ENCODE data around the gene SLC6A18.
"Not testable (repeated sequence)": the region's sequence is repeated elsewhere in the genome, so short reads cannot be mapped to it uniquely, and the experiment has no call there.

Gene SLC6A18

DNA sequence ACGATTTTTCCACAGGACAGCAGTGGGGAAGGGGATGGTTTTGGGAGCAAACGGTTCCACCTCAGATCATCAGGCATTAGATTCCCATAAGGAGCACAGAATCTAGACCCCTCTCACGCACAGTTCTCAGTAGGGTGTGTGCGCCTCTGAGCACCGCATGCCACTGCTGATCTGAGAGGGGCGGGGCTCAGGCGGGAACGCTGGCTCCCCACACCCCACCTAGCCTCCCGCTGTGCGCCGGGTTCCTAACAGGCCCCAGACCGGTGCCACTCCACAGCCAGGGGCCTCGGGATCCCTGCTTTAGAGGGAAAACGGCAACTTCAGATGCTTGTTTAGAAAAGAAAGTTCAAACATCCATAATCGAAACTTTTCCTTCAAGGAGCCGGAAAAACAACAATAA, 49.3 kb downstream of the SLC6A18 start:
- no peak for DNase-seq (ENCODE audit: low read depth in 1 of 2, low spot score in 1 of 2)

DNA sequence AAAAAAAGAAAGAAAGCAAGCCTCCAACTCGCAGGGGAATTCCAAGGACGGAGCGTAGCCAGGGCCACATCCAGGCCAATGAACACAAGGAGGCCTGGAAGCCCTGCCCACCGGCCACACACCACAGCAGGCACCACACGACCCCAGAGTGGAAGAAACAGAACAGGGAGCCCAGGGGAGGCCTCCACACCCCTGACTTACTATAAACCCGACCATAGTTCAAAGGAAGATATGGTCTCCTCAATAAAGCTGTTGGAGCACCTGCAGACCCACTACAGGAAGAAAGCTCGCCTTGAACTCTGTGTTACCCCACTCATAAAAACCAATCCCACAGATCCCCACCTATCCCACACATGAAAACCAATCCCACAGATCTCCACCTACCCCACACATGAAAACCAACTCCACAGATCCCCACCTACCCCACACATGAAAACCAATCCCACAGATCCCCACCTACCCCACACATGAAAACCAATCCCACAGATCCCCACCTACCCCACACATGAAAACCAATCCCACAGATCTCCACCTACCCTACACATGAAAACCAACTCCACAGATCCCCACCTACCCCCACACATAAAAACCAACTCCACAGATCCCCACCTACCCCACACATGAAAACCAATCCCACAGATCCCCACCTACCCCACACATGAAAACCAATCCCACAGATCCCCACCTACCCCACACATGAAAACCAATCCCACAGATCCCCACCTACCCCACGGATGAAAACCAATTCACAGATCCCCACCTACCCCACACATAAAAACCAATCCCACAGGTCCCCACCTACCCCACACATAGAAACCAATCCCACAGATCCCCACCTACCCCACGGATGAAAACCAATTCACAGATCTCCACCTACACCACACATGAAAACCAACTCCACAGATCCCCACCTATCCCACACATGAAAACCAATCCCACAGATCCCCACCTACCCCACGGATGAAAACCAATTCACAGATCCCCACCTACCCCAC, 50.5 kb downstream of the SLC6A18 start:
- not testable (repeated sequence) for DNase-seq (ENCODE audit: low read depth in 1 of 2, low spot score in 1 of 2)

DNA sequence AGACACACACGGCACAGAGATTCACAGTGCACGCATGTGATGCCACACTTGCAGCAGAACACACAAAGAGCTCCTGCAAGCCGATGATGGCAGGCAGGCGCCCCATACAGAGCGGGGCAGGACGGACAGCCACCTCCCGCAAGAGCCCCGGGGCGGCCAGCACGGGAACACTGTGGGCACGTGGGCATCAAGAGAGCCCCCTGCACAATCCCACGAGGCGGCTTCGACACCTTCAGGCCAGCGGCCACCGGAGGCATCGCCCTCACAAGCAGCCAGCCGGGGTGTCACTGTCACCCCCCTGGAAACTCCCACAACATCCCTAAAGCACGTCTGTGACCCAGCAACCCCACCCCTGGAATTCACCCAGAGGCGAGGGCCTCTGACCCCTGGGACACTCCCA, 51.7 kb downstream of the SLC6A18 start:
- DNase-seq (ENCODE audit: low read depth in 1 of 2, low spot score in 1 of 2) = no peak

DNA sequence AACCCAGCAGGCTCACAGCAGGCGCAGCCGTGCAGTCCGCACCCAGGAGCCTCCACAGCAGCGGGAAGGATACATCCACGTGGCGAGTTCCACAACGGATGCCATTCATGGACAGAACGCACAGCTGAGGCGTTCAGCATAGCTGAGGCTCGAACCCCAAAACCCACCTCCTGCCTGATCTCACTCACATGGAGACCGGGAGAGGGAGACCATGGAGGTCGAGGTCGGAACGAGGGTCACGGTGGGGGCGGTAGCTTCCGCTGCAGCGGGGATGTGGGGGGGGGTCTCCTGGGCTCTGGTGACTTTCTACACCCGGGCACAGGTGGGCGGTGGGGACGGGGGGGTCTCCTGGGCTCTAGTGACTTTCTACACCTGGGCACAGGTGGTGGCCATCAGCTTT, 52.1 kb downstream of the SLC6A18 start:
- no peak for DNase-seq (ENCODE audit: low read depth in 1 of 2, low spot score in 1 of 2)

DNA sequence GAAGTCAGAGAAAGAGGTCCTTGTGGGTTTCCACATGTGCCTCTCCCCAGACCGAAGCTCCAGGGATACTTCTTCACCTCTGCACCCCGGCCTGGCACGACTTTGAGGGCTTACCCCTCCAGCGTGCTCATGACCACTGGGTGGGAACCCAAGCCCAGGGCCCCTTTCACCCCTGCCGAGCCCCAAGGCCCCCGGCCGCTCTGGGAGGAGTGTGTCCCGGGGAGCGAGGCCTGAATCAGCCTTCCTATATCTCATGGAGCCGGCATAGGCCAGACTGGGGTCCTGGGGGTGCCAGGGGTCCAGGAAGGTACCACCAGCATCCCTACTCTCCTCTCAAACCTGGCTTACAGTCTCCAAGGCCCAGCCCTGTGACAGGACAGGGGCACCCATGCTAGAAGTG, 52.6 kb downstream of the SLC6A18 start:
- no peak for DNase-seq (ENCODE audit: low read depth in 1 of 2, low spot score in 1 of 2)

DNA sequence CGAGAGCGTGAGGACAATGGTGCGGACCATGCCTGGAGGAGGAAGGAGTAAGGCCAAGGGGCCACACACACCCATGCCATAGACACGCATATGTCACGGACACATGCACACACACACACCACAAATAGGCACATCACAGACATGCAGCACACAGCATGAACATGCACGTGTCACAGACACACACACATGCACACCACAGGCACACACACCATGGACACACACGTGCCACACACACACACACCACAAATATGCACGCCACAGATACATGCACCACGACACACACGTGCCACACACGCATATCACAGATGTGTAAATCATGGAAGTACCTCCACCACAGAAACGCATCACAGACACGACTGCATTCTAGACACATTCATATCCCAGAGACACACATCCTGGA, 53.0 kb downstream of the SLC6A18 start:
- no peak for DNase-seq (ENCODE audit: low read depth in 1 of 2, low spot score in 1 of 2)

DNA sequence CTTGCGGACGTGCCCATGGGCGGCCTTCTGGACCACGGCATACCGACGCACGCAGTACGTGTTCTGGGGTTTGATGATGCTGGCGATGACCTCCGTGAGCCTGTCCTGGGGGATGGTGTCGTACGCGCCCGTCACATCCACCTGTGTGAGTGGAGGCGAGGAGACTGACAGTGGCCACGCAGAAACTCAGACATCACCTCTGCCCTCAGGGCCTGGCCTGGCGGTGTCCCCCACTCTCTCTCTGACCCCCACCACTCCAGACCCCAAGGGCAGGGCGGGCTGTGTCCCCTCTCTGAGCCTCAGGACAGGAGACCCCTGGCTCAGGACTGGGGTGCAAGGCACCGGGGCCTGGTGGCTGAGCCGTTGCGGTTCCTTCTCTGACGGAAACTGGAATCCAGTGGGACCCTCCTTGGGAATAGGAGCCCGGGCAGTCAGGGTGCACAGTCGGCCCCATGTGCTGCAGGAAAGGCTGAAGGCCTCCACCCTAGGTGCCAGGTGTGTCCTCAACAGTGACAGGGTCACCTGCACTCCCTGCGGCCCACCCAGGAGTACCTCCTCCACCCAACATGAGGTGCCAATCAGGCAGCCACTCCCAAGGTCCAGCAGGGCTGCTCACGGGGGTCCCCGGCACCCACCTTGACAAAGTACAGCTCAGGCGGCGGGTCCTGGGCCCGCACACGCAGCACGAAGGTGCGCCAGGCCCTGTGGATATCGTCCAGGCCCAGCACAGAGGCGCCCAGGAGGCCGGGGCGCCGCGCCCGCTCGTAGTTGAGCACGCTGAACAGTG, 53.7 kb downstream of the SLC6A18 start:
- no peak for DNase-seq (ENCODE audit: low read depth in 1 of 2, low spot score in 1 of 2)

DNA sequence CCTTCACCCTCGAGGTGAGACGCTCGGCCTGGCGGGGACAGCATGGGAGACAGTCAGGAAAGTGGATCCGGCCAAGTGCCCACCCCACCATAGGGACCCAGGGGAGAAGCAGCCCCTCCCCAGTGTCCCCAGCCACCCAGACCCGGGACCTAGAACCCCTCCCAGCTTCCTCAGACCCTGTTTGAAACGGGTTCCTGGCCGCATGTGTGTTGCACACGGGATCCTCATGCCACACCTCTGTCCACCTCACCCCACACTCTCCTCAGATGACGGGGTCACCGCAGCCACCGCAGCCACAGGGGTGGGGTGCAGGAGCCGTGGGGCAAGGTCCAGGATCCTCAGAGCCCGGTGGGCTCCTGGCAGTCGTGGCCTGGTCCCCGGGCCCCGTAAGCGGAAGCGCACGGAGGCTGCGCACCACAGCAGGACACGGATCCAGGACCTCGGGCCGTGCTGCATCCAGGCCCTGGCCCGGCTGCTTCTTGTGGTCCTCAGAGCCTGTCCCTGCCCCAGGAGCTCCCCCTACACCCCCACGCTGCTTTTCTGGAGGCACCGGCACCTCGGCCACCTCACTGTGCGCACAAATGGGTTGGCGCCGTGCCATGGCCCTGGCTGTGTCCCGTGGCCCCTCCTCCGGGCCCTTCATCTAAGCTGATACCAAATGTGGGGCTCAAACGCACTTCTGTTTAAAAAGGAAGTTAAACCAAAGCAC, 54.4 kb downstream of the SLC6A18 start:
- DNase-seq (ENCODE audit: low read depth in 1 of 2, low spot score in 1 of 2) = no peak

DNA sequence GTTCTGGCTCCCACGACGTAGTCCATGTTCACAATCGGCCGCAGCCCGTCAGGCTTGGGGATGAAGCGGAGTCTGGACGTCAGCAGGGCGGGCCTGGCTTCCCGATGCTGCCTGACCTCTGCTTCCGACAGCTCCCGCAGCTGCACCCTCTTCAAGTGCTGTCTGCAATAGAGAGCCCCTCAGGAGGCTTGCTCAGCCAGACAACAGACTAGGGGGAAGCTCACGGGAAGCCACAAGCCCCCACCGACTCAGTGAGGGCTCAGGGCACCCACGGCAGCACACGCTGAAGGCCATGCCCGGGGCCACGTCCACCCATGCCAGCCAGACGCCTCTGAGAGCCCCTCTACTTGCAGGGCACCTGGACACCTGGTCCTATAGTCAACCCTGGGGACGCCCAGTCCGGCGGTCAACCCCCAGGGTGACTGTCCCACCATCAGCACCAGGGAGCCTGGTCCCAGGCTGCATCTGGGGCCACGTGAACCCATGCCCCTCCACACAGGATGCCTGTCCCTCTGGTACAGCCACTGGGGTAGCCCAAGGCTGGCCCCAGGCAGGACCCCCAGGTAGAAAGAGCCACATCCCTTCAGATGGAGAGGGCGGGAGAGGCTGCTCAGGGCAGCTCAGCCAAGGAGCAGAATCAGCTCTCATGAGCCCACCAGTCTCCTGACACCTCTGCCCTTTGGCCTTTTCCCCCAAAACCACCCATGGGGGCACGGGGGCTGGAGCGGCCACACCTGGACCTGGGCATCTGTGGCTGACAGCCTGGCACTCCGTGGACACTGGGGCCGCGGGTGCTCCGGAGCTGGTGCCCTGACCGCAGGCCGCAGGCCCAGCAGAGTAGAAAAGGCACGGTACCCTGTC, 55.2 kb downstream of the SLC6A18 start:
- DNase-seq (ENCODE audit: low read depth in 1 of 2, low spot score in 1 of 2) = no peak

DNA sequence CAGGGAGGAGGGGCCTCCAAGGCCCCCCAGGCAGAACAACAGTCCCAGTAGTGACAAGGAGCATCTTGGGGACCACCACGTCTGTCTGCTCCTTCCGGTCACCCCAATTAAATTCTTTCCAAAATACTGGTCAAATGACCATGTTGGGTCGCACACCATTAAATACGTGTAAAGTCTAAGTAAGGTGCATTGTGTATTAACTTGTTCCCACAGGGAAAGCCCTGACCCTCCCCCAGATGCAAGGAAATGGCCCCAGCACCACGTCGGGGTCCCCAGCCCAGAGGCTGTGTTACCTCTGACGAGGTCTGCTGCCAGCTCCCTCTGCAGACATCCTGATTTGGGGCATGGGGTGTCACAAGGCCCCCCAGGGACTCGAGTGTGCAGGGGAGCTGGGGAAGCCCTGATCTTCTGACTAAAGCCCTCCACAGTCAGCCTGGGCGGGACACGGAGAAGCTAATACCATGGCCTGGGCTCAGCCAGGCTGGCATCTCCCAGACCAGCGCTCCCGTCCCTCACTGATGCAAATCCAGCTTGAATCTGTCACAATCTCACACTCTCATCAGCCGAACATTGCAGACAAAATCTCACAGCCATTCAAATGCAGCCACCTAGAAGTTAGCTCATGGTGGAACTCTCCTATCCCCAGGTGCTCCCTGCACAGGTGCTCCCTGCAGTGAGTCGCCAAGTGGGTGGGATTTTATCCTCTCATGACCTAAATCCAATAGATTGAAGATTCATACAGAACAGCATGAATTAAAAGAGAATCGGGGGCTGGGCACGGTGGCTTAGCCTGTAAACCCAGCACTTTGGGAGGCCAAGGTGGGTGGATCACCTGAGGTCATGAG, 56.1 kb downstream of the SLC6A18 start:
- no peak for DNase-seq (ENCODE audit: low read depth in 1 of 2, low spot score in 1 of 2)

DNA sequence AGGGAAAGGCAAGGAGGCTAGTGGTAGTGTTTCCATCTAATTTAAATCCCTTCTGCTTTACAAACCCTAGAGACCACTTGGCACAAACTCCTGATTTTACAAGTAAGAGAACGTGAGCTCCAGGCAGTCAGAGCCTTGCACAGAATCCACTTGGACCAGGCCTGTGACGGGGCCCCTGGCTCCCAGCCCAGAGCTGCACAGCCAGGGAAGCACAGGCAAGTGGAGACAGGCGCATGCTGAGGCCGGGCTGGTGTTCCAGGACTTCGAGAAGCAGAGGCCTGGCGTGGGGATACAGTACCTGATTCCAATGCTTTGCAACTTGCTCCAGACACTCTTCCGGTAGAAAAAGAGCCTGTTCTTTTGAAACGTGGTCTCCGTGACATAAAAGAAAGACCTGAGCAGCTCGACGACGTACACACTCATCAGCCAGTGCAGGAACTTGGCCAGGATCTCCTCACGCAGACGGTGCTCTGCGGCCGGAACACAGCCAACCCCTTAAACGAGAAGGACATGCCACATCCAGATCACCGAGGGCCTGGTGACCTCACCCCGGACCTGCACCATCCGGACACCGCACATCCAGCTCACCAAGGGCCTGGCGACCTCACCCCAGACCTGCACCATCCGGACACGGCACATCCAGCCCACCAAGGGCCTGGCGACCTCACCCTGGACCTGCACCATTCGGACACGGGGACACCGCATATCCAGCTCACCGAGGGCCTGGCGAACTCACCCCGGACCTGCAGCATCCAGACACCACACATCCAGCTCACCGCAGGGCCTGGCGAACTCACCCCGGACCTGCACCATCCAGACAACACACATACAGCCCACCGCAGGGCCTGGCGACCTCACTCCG, 57.2 kb downstream of the SLC6A18 start:
- no peak for DNase-seq (ENCODE audit: low read depth in 1 of 2, low spot score in 1 of 2)

DNA sequence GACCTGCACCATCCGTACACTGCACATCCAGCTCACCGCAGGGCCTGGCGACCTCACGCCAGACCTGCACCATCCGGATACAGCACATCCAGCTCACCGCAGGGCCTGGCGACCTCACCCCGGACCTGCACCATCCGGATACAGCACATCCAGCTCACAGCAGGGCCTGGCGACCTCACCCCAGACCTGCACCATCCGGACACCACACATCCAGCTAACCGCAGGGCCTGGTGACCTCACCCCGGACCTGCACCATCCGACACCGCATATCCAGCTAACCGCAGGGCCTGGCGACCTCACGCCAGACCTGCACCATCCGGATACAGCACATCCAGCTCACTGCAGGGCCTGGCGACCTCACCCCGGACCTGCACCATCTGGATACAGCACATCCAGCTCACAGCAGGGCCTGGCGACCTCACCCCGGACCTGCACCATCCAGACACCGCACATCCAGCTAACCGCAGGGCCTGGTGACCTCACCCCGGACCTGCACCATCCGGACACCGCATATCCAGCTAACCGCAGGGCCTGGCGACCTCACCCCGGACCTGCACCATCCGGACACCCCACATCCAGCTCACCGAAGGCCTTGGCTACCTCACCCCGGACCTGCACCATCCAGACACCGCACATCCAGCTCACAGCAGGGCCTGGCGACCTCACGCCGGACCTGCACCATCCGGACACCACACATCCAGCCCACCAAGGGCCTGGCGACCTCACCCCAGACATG, 58.0 kb downstream of the SLC6A18 start:
- not testable (repeated sequence) for DNase-seq (ENCODE audit: low read depth in 1 of 2, low spot score in 1 of 2)

DNA sequence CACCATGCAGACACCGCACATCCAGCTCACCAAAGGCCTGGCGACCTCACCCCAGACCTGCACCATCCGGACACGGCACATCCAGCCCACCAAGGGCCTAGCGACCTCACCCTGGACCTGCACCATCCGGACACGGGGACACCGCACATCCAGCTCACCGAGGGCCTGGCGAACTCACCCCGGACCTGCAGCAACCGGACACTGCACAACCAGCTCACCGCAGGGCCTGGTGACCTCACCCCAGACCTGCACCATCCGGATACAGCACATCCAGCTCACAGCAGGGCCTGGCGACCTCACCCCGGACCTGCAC, 58.5 kb downstream of the SLC6A18 start:
- not testable (repeated sequence) for DNase-seq (ENCODE audit: low read depth in 1 of 2, low spot score in 1 of 2)

DNA sequence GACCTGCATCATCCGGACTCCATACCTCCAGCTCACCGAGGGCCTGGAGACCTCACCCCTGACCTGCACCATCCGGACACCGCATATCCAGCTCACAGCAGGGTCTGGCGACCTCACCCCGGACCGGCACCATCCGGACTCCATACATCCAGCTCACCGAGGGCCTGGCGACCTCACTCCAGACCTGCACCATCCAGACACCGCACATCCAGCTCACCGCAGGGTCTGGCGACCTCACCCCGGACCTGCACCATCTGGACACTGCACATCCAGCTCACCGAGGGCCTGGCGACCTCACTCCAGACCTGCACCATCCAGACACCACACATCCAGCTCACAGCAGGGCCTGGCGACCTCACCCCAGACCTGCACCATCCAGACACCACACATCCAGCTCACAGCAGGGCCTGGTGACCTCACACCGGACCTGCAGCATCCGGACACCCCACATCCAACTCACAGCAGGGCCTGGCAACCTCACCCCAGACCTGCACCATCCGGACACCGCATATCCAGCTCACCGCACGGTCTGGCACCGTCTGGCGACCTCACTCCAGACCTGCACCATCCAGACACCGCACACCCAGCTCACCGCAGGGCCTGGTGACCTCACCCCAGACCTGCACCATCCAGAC, 59.3 kb downstream of the SLC6A18 start:
- not testable (repeated sequence) for DNase-seq (ENCODE audit: low read depth in 1 of 2, low spot score in 1 of 2)

DNA sequence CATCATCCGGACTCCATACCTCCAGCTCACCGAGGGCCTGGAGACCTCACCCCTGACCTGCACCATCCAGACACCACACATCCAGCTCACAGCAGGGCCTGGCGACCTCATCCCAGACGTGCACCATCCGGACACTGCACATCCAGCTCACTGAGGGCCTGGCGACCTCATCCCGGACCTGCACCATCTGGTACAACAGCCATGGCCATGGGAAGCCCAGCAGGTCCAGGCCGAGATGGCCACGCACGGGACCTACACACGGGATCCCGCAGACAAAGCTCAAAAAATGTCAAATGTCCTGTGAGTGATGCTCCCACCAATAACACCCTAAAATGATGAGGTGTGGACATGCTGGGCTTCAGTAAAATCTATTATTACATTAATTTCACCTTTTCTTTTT, 60.0 kb downstream of the SLC6A18 start:
- no peak for DNase-seq (ENCODE audit: low read depth in 1 of 2, low spot score in 1 of 2)

DNA sequence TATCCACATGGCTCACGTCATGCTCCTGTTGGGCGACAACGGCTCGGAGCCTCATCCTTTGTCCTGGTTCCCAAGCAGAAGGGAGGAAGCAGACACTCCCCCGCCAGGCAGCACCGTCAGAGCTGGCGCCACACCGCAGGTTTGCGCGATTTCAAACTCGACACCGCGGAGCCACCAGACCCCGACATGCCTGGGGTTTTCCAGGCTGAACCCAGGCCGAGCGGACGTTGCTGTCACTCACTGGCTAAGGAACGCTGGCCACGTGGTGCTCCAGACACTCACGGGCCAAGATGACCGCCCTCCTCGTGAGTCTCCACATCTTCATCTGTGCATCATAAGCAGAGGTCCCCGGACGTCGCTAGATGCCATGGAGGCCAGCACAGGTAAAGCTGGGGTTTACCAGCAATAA, 60.7 kb downstream of the SLC6A18 start:
- no peak for DNase-seq (ENCODE audit: low read depth in 1 of 2, low spot score in 1 of 2)

DNA sequence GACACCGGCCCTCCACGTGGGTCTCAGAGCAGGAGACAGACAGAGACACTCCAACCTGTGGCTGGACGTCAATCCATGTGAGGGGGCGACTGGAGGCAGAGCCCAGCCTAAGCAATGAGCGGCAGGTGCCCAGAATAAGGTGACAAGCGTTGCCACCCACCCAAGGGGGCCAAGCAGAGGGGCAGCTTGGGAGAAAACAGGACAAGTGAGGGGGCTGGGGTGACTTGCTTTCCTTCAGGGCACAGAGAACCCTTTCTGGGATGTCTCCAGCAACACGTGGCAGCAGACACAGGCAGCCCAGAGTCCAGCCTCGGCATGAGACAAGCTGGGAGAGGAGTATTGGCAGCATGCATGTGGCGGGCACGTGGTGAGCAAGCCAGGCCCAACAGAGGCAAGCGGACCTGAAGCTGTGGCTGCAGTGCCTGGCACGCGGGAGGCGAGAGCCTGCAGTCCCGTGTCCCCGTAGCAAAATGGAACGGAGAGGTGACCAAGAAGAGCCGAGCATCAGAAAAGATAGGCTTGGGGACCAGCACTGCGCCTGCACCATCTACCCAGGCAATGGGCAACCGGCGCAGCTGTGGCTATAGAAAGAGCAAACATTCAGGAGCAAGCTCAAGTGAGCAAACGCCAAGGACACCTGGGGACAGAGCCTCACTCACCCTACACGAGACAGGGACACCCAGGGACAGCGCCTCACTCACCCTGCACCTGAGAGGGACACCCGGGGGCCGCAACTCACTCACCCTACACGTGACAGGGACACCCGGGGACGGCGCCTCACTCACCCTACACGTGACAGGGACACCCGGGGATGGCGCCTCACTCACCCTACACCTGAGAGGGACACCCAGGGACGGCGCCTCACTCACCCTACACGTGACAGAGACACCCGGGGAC, 63.5 kb downstream of the SLC6A18 start:
- no peak for DNase-seq (ENCODE audit: low read depth in 1 of 2, low spot score in 1 of 2)
